Stomach (tissue), 9 donors: ENCODE measurements around the gene THBD. TPM values are rescaled to one million over a fixed set of nuclear protein-coding genes. Genes with fewer than 3 reads are reported as not detected.

ENCODE experiments used
- DNase-seq, 2 donors: peaks; one replicate each; pipeline versions ENCODE4 v3.0.0 to v3.0.0-alpha.2; 2013 to 2019
- H3K27ac ChIP-seq, 5 donors: fragments of 200-600 bp in 4 of 5; sonication (generic) in 4 of 5; one replicate each; pipeline ENCODE4 v1.5.1; 2013 to 2019; ENCODE audit warnings: mild to moderate bottlenecking in 1 of 5, moderate library complexity in 1 of 5
- H3K27me3 ChIP-seq, 3 donors: fragments of 200-600 bp; sonication (generic); one replicate each; pipeline ENCODE4 v1.5.1; 2017 to 2019; ENCODE audit warnings: mixed run types in 1 of 3
- H3K36me3 ChIP-seq, 4 donors: fragments of 200-600 bp; sonication (generic); 1 replicate in 3 of 4; 2 replicates in 1 of 4; pipeline ENCODE4 v1.5.1; 2016 to 2019
- H3K4me1 ChIP-seq, 4 donors: fragments of 200-600 bp; sonication (generic); one replicate each; pipeline ENCODE4 v1.5.1; 2016 to 2019
- H3K4me3 ChIP-seq, 4 donors: fragments of 200-600 bp; sonication (generic) in 3 of 4; one replicate each; pipeline ENCODE4 v1.5.1; 2016 to 2019; ENCODE audit warnings: mild to moderate bottlenecking in 1 of 4
- H3K9me3 ChIP-seq, 4 donors: fragments of 200-600 bp; sonication (generic); one replicate each; pipeline ENCODE4 v1.5.1; 2016 to 2019
- CTCF ChIP-seq, 7 experiments: fragments of 450-650 bp in 4 of 7; fragments of 200-600 bp in 3 of 7; sonication (generic) in 3 of 7; IDR thresholded peaks; one replicate each; pipeline ENCODE4 v1.5.1; 2016 to 2019; ENCODE audit warnings: antibody characterized with exemption in 7 of 7, control low read depth in 2 of 7, mild to moderate bottlenecking in 1 of 7
- EP300 ChIP-seq: sonication (generic); formaldehyde crosslinking; IDR thresholded peaks from one replicate; pipeline ENCODE4 v1.6.1; 2017; ENCODE audit warnings: antibody characterized with exemption
- POLR2A ChIP-seq, 4 donors: fragments of 450-650 bp; IDR thresholded peaks; one replicate each; pipeline ENCODE4 v1.6.1; 2016; ENCODE audit warnings: antibody characterized with exemption in 4 of 4, control low read depth in 2 of 4, mild to moderate bottlenecking in 1 of 4, moderate library complexity in 1 of 4
- POLR2AphosphoS5 ChIP-seq, 3 donors: sonication (generic); formaldehyde crosslinking; IDR thresholded peaks; one replicate each; pipeline ENCODE4 v1.6.1; 2016; ENCODE audit warnings: antibody characterized with exemption in 3 of 3
- WGBS, 5 donors: extraction: QIAGEN DNeasy Blood & Tissue Kit in 3 of 5; methylation state at CpG; one replicate each; pipeline versions ENCODE4 v1.1.5 to v1.1.7; 2013 to 2018; 5-methylcytosine and 5-hydroxymethylcytosine counted together
- intact Hi-C: fragments of 100-400 bp; cut with DNase I; formaldehyde crosslinking; loops from one replicate; pipeline ENCODE4 v1.15.1; 2023; ENCODE audit warnings: low total_unique reads
- polyA plus RNA-seq, 3 donors: library from polyadenylated mRNA; stranded (reverse); fragments of 200-250 nt; gene quantifications; one replicate each; pipeline ENCODE4 v1.2.3, GENCODE V29; 2013
- total RNA-seq, 5 donors: library from RNA; depleted of rRNA; stranded (reverse); fragments of >200 nt; gene quantifications; one replicate each; pipeline versions ENCODE4 v1.1.0 to v1.2.3, GENCODE V29; 2014 to 2016
- donor health status: healthy with polysubstance abuse.
- donor health status: Bipolar disorder and iron deficiency.
- donor health status: healthy.

Gene THBD
- total and polyA plus RNA-seq, 8 donors, result 2.7 to 83.5 (median 21.8) TPM

DNA sequence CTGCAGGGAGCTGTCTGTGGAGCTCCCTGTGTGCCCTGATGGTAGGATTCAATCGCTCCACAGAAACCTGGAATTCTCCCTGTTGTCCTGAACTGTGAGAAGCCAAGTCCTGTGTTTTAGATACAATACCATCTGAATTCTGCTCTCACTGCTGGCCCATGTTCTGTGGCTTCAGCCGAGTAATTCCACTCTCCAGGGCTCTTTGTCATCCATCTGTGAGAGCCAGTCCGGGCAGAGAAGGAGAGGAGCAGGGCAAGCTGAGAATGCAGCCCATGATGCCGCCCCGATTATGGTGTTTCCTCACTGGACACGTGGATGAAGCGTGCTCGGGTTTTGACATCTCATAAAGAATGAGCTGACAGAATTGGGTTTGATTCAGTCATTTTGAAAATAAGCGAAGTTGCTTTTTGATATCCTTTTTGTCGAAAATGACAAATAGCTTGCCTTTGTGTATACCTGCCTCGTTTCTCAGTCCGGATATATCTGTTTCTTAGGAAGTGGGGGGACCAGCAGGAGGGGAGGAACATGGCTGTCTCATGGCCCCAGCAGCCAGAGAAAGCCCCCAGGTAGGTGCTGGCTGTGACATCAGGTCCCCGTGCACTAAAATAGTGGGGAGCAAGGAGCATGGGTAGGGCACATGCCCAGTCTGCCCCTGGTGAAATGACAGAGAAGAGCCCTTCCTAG is 44.9 kb upstream of the THBD start:
- Histone ChIP-seq H3K9me3 (no peaks in the 10 kb centered on the region), H3K27me3 (peaks cover 0 to 5% (median 0%) of the 10 kb centered on the region in 3 donors), H3K36me3 (no peaks in the 10 kb centered on the region), H3K4me3 (no peak overlapping the region), H3K4me1 (peaks cover 5 to 15% (median 11%) of the 10 kb centered on the region in 4 donors), H3K27ac (no peak overlapping the region)
- no peak for TF ChIP-seq POLR2AphosphoS5 (IDR thresholded peaks at IDR 0.05)
- TF ChIP-seq CTCF (IDR thresholded peaks at IDR 0.05), result no peak
- no peak for TF ChIP-seq POLR2A (IDR thresholded peaks at IDR 0.05)
- TF ChIP-seq EP300, result no peak
- intact Hi-C loops, result no loop called here
- no peak for DNase-seq
- WGBS, 5 donors, result 74 to 81% (median 78%) methylated on average over 13 of the region's 13 CpGs

DNA sequence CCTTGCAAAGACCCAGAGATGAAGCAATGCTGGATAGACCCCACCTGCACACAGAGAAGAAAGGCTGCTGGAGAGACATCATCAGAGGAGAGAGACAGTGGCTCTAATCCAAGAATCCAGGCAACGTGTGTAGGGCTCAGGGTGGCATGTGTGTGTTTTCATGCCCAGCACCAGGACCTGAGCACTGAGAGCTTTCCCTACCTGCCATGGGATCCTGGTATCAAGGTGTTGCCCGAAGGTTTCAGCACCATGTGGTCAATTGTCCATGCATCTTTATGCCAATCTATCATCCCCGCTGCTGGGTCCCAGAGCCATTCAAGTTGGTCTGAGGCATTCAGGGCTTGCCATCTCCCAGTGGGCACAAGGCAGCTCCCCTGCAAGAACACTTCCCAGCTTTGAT is 44.1 kb upstream of the THBD start:
- Histone ChIP-seq H3K9me3 (no peaks in the 10 kb centered on the region), H3K4me3 (no peak overlapping the region), H3K36me3 (no peaks in the 10 kb centered on the region), H3K4me1 (peaks cover 5 to 15% (median 11%) of the 10 kb centered on the region in 4 donors), H3K27ac (no peak overlapping the region), H3K27me3 (peaks cover 0 to 5% (median 0%) of the 10 kb centered on the region in 3 donors)
- TF ChIP-seq POLR2AphosphoS5 (IDR thresholded peaks at IDR 0.05) (no peak), POLR2A (IDR thresholded peaks at IDR 0.05) (no peak), CTCF (IDR thresholded peaks at IDR 0.05) (no peak), EP300 (no peak)
- DNase-seq, result no peak
- WGBS, 5 donors, result 57 to 66% (median 64%) methylated on average over 3 of the region's 3 CpGs
- intact Hi-C loops, result no loop called here

GRCh38 chr20:23092861-23093495 is 43.5 kb upstream of the THBD start:
- Histone ChIP-seq H3K27me3 (peaks cover 0 to 5% (median 0%) of the 10 kb centered on the region in 3 donors), H3K27ac (peak overlapping the region in 1 of 5 donors; percentile 10), H3K4me3 (no peak overlapping the region), H3K9me3 (no peaks in the 10 kb centered on the region), H3K36me3 (no peaks in the 10 kb centered on the region), H3K4me1 (peaks cover 5 to 15% (median 11%) of the 10 kb centered on the region in 4 donors)
- intact Hi-C loops, result no loop called here
- DNase-seq, result no peak
- WGBS, 5 donors, result 75 to 81% (median 77%) methylated on average over 5 to 7 of the region's 7 CpGs
- TF ChIP-seq POLR2AphosphoS5 (IDR thresholded peaks at IDR 0.05), result no peak
- no peak for TF ChIP-seq POLR2A (IDR thresholded peaks at IDR 0.05)
- TF ChIP-seq CTCF (IDR thresholded peaks at IDR 0.05), result no peak
- no peak for TF ChIP-seq EP300

- 13 to 41% (median 29%) methylated on average over 2 of the region's 2 CpGs for WGBS, 5 donors
- DNase-seq, result no peak
- no peaks in the 10 kb centered on the region for H3K36me3 ChIP-seq
- no peak overlapping the region for H3K4me3 ChIP-seq
- peaks cover 0 to 5% (median 0%) of the 10 kb centered on the region in 3 donors for H3K27me3 ChIP-seq
- TF ChIP-seq CTCF (IDR thresholded peaks at IDR 0.05) (no peak), POLR2AphosphoS5 (IDR thresholded peaks at IDR 0.05) (no peak), POLR2A (IDR thresholded peaks at IDR 0.05) (no peak), EP300 (no peak)
- intact Hi-C loops, result no loop called here
- no peaks in the 10 kb centered on the region for H3K9me3 ChIP-seq
- peaks cover 5 to 15% (median 11%) of the 10 kb centered on the region in 4 donors for H3K4me1 ChIP-seq
- H3K27ac ChIP-seq, result peak overlapping the region in 1 of 5 donors; percentile 10
Measured at GRCh38 chr20:23092384-23092756, 42.9 kb upstream of the THBD start.
